Colonic mucosa (tissue), 4 donors: ENCODE data around the gene SLC39A11. TPM values are rescaled to one million over a fixed set of nuclear protein-coding genes. Genes with fewer than 3 reads are reported as not detected.
A peak's percentile ranks its signal among the peaks of the same experiment; 100 is the strongest.

Experiments used
- DNase-seq: peaks from one replicate; pipeline ENCODE4 v3.0.0-alpha.2; 2020
- H3K27ac ChIP-seq: fragments of 200-600 bp; one replicate; pipeline ENCODE4 v1.8.0; 2021
- H3K27me3 ChIP-seq: fragments of 200-600 bp; one replicate; pipeline ENCODE4 v1.8.0; 2021
- H3K36me3 ChIP-seq: fragments of 200-600 bp; one replicate; pipeline ENCODE4 v1.8.0; 2021
- H3K4me1 ChIP-seq: fragments of 200-600 bp; one replicate; pipeline ENCODE4 v1.8.0; 2021; ENCODE audit warnings: mild to moderate bottlenecking
- H3K4me3 ChIP-seq: fragments of 200-600 bp; one replicate; pipeline ENCODE4 v1.8.0; 2021
- H3K9ac ChIP-seq, 2 donors: one replicate each; pipeline ENCODE4 v1.7.0; 2013; ENCODE audit warnings: control low read depth in 2 of 2, low read depth in 2 of 2, low read length in 2 of 2
- H3K9me3 ChIP-seq: fragments of 200-600 bp; one replicate; pipeline ENCODE4 v1.8.0; 2021
- CTCF ChIP-seq: fragments of 200-600 bp; IDR thresholded peaks from one replicate; pipeline ENCODE4 v1.8.0; 2022; ENCODE audit warnings: antibody characterized with exemption, mild to moderate bottlenecking
- intact Hi-C: fragments of 100-400 bp; cut with DNase I; formaldehyde crosslinking; loops from one replicate; pipeline ENCODE4 v1.14.1; 2022
- total RNA-seq, 2 donors: library from RNA; stranded (reverse); fragmentation: NEBNext Ultra II Directional in 1 of 2; extraction: Animal tissue kit (Norgen Biotek cat#: 25700) in 1 of 2; gene quantifications; one replicate each; pipeline ENCODE4 v1.2.1, GENCODE V29; 2021
- donor health status: healthy.
- donor health status: DM: no; HTN: no; CAD: no.
- donor health status: DM: no; HTN: no; CAD: no.

Gene SLC39A11, protein sequence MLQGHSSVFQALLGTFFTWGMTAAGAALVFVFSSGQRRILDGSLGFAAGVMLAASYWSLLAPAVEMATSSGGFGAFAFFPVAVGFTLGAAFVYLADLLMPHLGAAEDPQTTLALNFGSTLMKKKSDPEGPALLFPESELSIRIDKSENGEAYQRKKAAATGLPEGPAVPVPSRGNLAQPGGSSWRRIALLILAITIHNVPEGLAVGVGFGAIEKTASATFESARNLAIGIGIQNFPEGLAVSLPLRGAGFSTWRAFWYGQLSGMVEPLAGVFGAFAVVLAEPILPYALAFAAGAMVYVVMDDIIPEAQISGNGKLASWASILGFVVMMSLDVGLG
- 10 to 100 TPM; 57.7 to 60.0 TPM for total RNA-seq

DNA sequence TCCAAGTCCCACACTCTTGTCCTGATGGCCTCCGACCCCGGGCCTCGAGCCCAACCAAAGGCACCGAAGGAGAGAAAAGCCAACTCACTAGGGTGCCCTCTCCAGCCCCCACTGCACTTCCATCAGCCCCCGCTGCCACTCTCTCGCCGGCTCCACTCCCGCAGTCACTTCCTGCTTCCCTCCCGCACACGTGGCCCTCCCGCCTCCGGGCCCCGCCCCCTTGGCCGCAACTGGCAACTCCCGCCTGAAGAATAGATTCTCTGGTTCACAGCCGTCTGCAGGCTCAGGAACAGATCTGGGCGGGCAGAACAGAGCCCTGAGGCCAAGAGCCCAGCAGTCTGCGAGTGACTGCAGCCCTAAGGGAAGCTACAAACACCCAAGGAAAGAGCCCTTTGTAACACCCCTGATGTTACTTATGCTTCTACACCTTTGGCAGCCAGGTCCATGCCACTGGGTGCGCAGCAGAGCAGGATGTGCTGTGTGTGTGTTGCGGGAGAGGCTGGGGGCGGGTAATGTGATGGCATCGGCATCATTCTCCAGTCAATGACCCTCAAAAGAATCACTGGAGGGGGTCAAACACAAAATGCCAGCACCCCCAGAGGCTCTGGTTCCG, at the start of gene SLC39A11:
Gene SLC39A11, minus strand, starts transcription at position 166 of the 613 bp plus-strand sequence. CDS start 3,924 bp downstream, outside the sequence.
- Histone ChIP-seq H3K4me3 (peak within 1 kb of the TSS; percentile 72), H3K9ac (peak within 1 kb of the TSS; percentile 70 to 75), H3K27ac (peak within 1 kb of the TSS; percentile 11), H3K4me1 (no peaks in the 10 kb centered on the region), H3K9me3 (no peaks in the 10 kb centered on the region), H3K36me3 (no peaks in the 10 kb centered on the region), H3K27me3 (no peaks in the 10 kb centered on the region)
- no peak for TF ChIP-seq CTCF
- DNase-seq: peak; percentile 95
- intact Hi-C loops: no loop called here

GRCh38 chr17:73141411-73141810, 48.9 kb upstream of the SLC39A11 start:
- Histone ChIP-seq H3K4me1 (no peaks in the 10 kb centered on the region), H3K4me3 (no peak overlapping the region), H3K36me3 (no peaks in the 10 kb centered on the region), H3K9ac (no peak overlapping the region), H3K9me3 (no peaks in the 10 kb centered on the region), H3K27ac (no peak overlapping the region), H3K27me3 (no peaks in the 10 kb centered on the region)
- no peak for TF ChIP-seq CTCF
- intact Hi-C loops: no loop called here
- no peak for DNase-seq

- no peak overlapping the region for H3K9ac ChIP-seq
Measured at GRCh38 chr17:73140566-73140965, 48.1 kb upstream of the SLC39A11 start.

DNA sequence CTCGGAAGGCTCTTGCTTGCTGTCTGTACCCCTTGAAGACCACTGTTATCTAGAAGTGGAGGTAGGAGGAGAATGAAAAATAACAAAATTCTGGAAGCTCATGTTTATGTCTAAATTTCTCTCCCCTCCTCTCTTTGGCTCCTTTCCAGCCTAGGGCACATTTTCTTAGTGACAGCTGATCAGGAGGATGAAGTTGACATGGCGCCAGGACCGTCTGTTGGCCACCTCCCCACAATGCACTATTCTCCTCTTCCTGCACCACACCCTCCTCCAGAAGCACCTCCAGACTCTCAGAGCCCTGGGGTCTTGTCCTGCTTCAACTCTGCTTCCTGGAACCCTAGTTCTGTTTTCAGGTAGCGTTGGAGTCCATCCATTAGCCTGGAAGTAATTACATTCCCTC, 46.8 kb upstream of the SLC39A11 start:
- Histone ChIP-seq H3K4me1 (no peaks in the 10 kb centered on the region), H3K27me3 (no peaks in the 10 kb centered on the region), H3K9me3 (no peaks in the 10 kb centered on the region), H3K9ac (no peak overlapping the region), H3K4me3 (no peak overlapping the region), H3K36me3 (no peaks in the 10 kb centered on the region), H3K27ac (no peak overlapping the region)
- no peak for TF ChIP-seq CTCF
- no peak for DNase-seq
- intact Hi-C loops: no loop called here

More at GRCh38 chr17:73140566-73140965, 48.1 kb upstream of the SLC39A11 start:
- H3K27me3 ChIP-seq: no peaks in the 10 kb centered on the region
- no peaks in the 10 kb centered on the region for H3K4me1 ChIP-seq
- DNase-seq: no peak
- no peak for TF ChIP-seq CTCF
- no peak overlapping the region for H3K27ac ChIP-seq
- H3K4me3 ChIP-seq: no peak overlapping the region
- no peaks in the 10 kb centered on the region for H3K9me3 ChIP-seq
- no peaks in the 10 kb centered on the region for H3K36me3 ChIP-seq
- intact Hi-C loops: no loop called here

DNA sequence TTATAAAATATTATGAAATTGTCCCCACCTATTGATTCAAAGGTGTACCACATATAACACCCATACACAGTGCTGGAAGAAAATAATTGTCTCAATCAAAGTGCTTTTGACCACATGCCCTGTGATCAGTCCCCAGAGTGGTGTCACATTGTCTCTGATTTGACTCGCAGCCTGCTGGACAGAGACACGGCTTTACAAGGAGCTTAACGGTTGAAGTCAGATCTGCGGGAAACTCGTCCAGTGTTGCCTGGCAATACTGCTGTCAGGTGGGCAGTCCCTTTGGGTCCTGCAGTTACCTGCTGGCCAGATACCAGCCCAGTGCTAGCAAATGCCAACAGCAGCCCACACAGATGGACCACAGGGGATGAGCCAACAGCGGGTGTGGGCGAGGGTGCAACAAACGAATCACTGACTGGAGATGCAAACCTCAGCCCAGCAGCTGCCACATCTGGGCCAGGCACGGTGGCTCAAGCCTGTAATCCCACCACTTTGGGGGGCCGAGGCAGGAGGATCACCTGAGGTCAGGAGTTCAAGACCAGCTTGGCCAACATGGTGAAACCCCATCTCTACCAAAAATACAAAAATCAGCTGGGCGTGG, 46.2 kb upstream of the SLC39A11 start:
- TF ChIP-seq CTCF: no peak
- DNase-seq: no peak
- intact Hi-C loops: no loop called here
- H3K27me3 ChIP-seq: no peaks in the 10 kb centered on the region
- H3K36me3 ChIP-seq: no peaks in the 10 kb centered on the region
- no peak overlapping the region for H3K4me3 ChIP-seq
- H3K27ac ChIP-seq: no peak overlapping the region
- H3K9ac ChIP-seq: no peak overlapping the region
- no peaks in the 10 kb centered on the region for H3K9me3 ChIP-seq
- no peaks in the 10 kb centered on the region for H3K4me1 ChIP-seq
